GM10847 (cell line): ENCODE results near the gene MX2.

Source experiments
- POLR2A ChIP-seq: IDR thresholded peaks from 2 replicates; pipeline ENCODE4 v1.6.1; 2011; ENCODE audit not compliant: insufficient read length; ENCODE audit errors: extremely low read depth

Gene MX2

GRCh38 chr21:41410767-41411448 is 49.1 kb downstream of the MX2 start:
- no peak for TF ChIP-seq POLR2A

- TF ChIP-seq POLR2A: no peak
These were observed 49.7 kb downstream of the MX2 start for GRCh38 chr21:41411449-41412089.

GRCh38 chr21:41418393-41418792 is 56.6 kb downstream of the MX2 start:
- TF ChIP-seq POLR2A: no peak

DNA sequence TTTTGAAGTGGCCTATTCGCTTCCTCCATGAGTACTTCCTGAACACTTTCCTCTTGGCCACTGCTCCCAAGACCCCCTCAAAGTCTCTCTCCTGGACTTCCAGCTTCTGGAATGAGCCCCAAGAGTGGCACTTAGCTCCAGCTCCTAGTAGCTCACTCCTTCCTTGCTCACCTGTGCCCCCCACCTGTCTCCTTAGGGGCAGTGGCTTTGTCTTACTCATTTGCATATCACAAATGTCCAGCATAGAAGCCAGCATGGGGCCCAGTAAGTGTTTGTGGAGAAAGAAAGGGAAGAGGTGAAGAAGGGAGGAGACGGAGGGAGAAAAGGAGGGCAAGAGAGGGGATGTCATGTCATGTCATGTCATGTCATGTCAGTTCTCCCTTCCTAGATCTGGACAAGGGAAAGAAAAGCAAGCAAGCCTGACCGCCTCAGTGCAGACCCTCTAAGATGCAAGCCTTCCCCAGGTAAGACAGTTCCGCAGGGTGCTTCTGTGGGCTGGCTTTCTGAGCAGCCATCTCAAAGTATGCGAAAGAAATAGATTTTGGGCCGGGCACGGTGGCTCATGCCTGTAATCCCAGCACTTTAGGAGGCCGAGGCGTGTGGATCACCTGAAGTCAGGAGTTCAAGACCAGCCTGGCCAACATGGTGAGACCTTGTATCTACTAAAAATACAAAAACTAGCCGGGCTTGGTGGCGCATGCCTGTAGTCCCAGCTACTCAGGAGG is 57.3 kb downstream of the MX2 start:
- TF ChIP-seq POLR2A: no peak

DNA sequence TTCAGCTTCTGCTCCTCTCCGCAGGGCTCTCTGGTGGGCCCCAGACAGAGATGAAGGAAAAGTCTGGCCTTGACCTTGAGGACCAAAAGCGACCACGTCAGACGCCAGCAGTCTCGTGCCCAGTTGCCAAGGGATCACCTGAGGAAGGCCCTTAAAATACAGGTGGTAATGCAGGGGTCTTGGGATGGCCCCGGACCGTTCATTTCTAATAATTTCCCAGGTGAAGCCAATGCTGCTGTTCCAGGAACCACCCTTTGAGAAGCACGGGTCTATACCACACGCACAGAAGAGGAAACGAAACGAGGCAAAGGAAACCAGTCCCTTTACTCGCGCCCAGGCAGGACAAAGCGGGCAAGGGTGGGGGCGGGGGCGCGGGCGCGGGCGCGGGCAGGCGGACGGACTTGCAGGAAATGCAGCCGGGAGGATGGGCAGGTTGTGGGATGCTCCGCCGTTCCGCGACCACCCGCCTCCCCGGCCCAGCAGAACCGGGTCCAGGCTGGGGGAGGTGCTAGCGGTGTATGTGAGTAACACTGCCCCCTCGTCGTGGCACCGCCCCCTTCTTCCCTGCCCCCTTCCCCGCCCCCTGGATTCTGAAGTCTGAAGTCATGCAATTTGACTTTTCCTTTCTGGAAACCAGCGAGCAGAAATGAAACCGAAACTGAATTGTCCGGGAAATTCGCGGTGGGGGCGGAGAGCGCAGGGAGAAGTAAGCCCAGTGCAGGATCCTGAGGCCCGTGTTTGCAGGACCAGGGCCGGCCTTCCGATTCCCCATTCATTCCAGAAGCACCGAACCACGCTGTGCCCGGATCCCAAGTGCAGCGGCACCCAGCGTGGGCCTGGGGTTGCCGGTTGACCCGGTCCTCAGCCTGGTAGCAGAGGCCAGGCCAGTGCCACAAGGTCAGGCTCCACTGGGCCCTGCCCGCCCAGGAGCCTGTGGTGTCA is 58.4 kb downstream of the MX2 start:
- no peak for TF ChIP-seq POLR2A

- TF ChIP-seq POLR2A: no peak
These were observed 60.9 kb downstream of the MX2 start for GRCh38 chr21:41422546-41423304.

GRCh38 chr21:41425588-41425953 is 63.7 kb downstream of the MX2 start:
- no peak for TF ChIP-seq POLR2A

DNA sequence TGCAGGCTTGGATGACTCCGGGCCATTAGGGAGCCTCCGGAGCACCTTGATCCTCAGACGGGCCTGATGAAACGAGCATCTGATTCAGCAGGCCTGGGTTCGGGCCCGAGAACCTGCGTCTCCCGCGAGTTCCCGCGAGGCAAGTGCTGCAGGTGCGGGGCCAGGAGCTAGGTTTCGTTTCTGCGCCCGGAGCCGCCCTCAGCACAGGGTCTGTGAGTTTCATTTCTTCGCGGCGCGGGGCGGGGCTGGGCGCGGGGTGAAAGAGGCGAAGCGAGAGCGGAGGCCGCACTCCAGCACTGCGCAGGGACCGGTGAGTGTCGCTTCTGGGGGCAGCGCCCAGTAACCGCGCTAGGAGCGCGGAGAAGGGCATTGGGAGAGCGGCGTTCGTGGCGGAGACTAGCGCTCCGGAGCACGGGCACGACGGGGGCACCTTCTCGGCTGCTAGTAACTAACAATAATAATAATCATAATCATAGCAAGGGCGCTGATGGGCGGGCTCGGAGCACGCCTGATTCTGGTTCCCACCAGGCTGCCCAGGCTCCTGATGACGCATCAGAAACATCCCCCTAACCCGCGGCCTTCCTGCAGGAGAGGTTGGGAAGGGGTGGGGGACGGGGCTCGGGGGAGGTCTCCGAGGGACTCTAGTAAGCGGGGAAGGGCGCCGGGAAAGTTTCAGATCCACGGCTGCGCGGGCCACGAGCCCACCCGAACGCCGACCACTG is 64.3 kb downstream of the MX2 start, which contains the start of gene MX1:
Gene MX1, plus strand, starts transcription at position 286 of the 722 bp plus-strand sequence. CDS start 5,832 bp downstream, outside the sequence.
- TF ChIP-seq POLR2A: peak; percentile 98

GRCh38 chr21:41426676-41427404 is 65.0 kb downstream of the MX2 start:
- peak; percentile 38 for TF ChIP-seq POLR2A

DNA sequence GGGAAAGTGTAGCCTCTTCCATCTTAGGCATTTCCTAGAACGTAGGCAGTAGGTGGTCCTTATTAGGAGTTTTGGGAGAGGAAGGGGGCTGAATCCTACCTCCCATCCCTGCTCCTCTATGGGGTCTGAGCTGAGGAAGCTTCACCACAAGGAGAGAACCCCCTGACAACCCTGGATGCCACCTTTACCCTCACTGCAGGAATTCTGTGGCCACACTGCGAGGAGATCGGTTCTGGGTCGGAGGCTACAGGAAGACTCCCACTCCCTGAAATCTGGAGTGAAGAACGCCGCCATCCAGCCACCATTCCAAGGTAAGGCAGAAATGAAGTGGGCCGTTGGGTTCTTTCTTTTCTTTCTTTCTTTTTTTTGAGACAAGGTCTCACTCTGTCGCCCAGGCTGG is 65.7 kb downstream of the MX2 start:
- no peak for TF ChIP-seq POLR2A

DNA sequence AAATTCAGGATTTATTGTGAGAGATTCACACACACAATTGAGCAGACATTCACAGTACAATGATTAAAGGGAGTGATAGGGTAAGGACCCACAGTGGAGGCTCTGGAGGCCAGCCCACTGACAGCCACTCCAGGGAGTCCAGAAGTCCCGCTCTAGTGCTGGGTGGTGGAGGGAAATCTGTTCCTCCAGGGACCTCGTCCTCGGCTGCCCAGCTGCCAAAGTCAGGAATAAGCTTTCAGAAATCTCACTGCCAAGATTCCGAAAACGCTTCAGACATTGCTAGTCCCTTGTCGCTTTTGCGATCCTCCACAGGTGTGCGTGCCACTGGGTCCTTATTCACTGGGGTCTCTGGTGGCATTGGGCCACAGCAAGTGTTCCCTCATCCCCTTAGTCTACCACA is 66.5 kb downstream of the MX2 start:
- peak; percentile 7 for TF ChIP-seq POLR2A

GRCh38 chr21:41428847-41429246 is 67.0 kb downstream of the MX2 start:
- peak; percentile 11 for TF ChIP-seq POLR2A

- TF ChIP-seq POLR2A: no peak
These were observed 67.5 kb downstream of the MX2 start for GRCh38 chr21:41429305-41429704.
